Measurements from ENCODE around the gene NSMCE1.
"Not testable (repeated sequence)": the region's sequence is repeated elsewhere in the genome, so short reads cannot be mapped to it uniquely, and the experiment has no call there.

NSMCE1 gene

DNA sequence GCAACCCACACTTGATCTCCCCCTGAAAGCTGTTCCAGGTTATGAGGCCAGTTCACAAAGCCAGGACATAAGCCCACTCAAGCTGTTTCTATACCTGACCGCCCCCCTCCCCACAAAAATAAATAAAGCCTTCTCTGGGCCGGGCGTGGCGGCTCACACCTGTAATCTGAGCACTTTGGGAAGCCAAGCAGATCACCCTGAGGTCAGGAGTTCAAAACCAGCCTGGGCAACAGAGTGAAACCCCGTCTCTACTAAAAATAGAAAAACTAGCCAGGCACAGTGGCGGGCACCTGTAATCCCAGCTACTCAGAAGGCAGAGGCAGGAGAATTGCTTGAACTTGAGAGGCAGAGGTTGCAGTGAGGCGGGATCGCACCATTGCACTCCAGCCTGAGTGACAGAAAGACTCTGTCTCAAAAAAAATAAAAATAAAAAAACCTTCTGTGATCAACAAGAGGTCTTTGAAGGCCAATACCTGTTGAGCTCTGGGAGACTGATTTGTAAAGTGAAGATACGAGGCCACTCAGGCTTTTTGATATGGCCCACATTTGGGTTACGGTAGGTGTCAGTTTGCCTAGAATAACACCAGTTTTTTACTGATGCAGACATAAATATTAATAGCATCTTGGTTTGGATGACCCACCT lies 63.0 kb downstream of the NSMCE1 start:
- no peak overlapping the region for H3K4me3 ChIP-seq (ENCODE audit: low read length)
- no peak overlapping the region for H3K4me2 ChIP-seq (ENCODE audit: low read length)
- H3K27ac ChIP-seq (ENCODE audit: low read length), result no peak overlapping the region
- H3K27me3 ChIP-seq (ENCODE audit: low read depth, low read length), result no peaks in the 10 kb centered on the region
- no peaks in the 10 kb centered on the region for H4K20me1 ChIP-seq (ENCODE audit: insufficient read depth, low read length)
- TF ChIP-seq EZH2phosphoT487 (IDR thresholded peaks at IDR 0.05; ENCODE audit: low read depth), result no peak
- peaks cover 15% of the 10 kb centered on the region for H3K79me2 ChIP-seq (ENCODE audit: low read length)
- H3K9me3 ChIP-seq (ENCODE audit: insufficient read depth, low read length), result no peaks in the 10 kb centered on the region
- H2AFZ ChIP-seq (ENCODE audit: low read depth, low read length), result no peak overlapping the region
- H3K9ac ChIP-seq (ENCODE audit: low read length), result no peak overlapping the region
- H3K36me3 ChIP-seq (replicated peaks; ENCODE audit: low read depth, low read length), result no peaks in the 10 kb centered on the region
- peaks cover 16% of the 10 kb centered on the region for H3K4me1 ChIP-seq (ENCODE audit: low read length)

GRCh38 chr16:27204312-27204915 lies 64.2 kb downstream of the NSMCE1 start:
- Histone ChIP-seq H3K9ac (ENCODE audit: low read length) (peak overlapping the region; percentile 97), H3K79me2 (ENCODE audit: low read length) (peaks cover 15% of the 10 kb centered on the region), H3K36me3 (replicated peaks; ENCODE audit: low read depth, low read length) (no peaks in the 10 kb centered on the region), H4K20me1 (ENCODE audit: insufficient read depth, low read length) (no peaks in the 10 kb centered on the region), H3K9me3 (ENCODE audit: insufficient read depth, low read length) (no peaks in the 10 kb centered on the region), H3K27ac (ENCODE audit: low read length) (peak overlapping the region; percentile 88), H3K4me2 (ENCODE audit: low read length) (peak overlapping the region; percentile 77), H3K27me3 (ENCODE audit: low read depth, low read length) (no peaks in the 10 kb centered on the region), H3K4me3 (ENCODE audit: low read length) (peak overlapping the region; percentile 92), H2AFZ (ENCODE audit: low read depth, low read length) (peak overlapping the region; percentile 62; the same call in 1 of the 2 replicates), H3K4me1 (ENCODE audit: low read length) (peaks cover 24% of the 10 kb centered on the region)
- TF ChIP-seq CTCF (IDR thresholded peaks at IDR 0.05; ENCODE audit: low read depth, low read length) (no peak), EZH2phosphoT487 (IDR thresholded peaks at IDR 0.05; ENCODE audit: low read depth) (no peak)

- H3K27ac ChIP-seq (ENCODE audit: low read length), result peak within 1 kb of the TSS; percentile 88
- H3K9ac ChIP-seq (ENCODE audit: low read length), result peak within 1 kb of the TSS; percentile 97
- TF ChIP-seq CTCF (IDR thresholded peaks at IDR 0.05; ENCODE audit: low read depth, low read length) (no peak), EZH2phosphoT487 (IDR thresholded peaks at IDR 0.05; ENCODE audit: low read depth) (no peak)
- H3K27me3 ChIP-seq (ENCODE audit: low read depth, low read length), result no peaks in the 10 kb centered on the region
- peak within 1 kb of the TSS; percentile 77 for H3K4me2 ChIP-seq (ENCODE audit: low read length)
- H3K36me3 ChIP-seq (replicated peaks; ENCODE audit: low read depth, low read length), result no peaks in the 10 kb centered on the region
- H3K4me1 ChIP-seq (ENCODE audit: low read length), result peaks cover 31% of the 10 kb centered on the region
- H4K20me1 ChIP-seq (ENCODE audit: insufficient read depth, low read length), result no peaks in the 10 kb centered on the region
- H3K4me3 ChIP-seq (ENCODE audit: low read length), result peak within 1 kb of the TSS; percentile 92
- H2AFZ ChIP-seq (ENCODE audit: low read depth, low read length), result peak within 1 kb of the TSS; percentile 85
- peaks cover 15% of the 10 kb centered on the region for H3K79me2 ChIP-seq (ENCODE audit: low read length)
- peaks cover 6% of the 10 kb centered on the region; the same call in 1 of the 2 replicates for H3K9me3 ChIP-seq (ENCODE audit: insufficient read depth, low read length)
Measured at GRCh38 chr16:27203507-27204311, 64.9 kb downstream of the NSMCE1 start, which contains the start of gene KDM8. Gene KDM8, plus strand, starts transcription at chr16:27203526. Its CDS starts 6,598 bp downstream, at chr16:27210124.

- no peaks in the 10 kb centered on the region for H3K36me3 ChIP-seq (replicated peaks; ENCODE audit: low read depth, low read length)
- peaks cover 7% of the 10 kb centered on the region; the same call in 1 of the 2 replicates for H3K9me3 ChIP-seq (ENCODE audit: insufficient read depth, low read length)
- H4K20me1 ChIP-seq (ENCODE audit: insufficient read depth, low read length), result no peaks in the 10 kb centered on the region
- peaks cover 15% of the 10 kb centered on the region for H3K79me2 ChIP-seq (ENCODE audit: low read length)
- peak overlapping the region; percentile 85 for H3K9ac ChIP-seq (ENCODE audit: low read length)
- H2AFZ ChIP-seq (ENCODE audit: low read depth, low read length), result peak overlapping the region; percentile 85; the same call in 1 of the 2 replicates
- H3K27me3 ChIP-seq (ENCODE audit: low read depth, low read length), result peaks cover 6% of the 10 kb centered on the region
- peak overlapping the region; percentile 92 for H3K4me3 ChIP-seq (ENCODE audit: low read length)
- TF ChIP-seq EZH2phosphoT487 (IDR thresholded peaks at IDR 0.05; ENCODE audit: low read depth) (no peak), CTCF (IDR thresholded peaks at IDR 0.05; ENCODE audit: low read depth, low read length) (no peak)
- H3K27ac ChIP-seq (ENCODE audit: low read length), result peak overlapping the region; percentile 88
- peak overlapping the region; percentile 71 for H3K4me2 ChIP-seq (ENCODE audit: low read length)
- peaks cover 31% of the 10 kb centered on the region for H3K4me1 ChIP-seq (ENCODE audit: low read length)
Measured at GRCh38 chr16:27202923-27203506, 65.6 kb downstream of the NSMCE1 start.

- H3K36me3 ChIP-seq (replicated peaks; ENCODE audit: low read depth, low read length); H3K9ac ChIP-seq (ENCODE audit: low read length); H2AFZ ChIP-seq (ENCODE audit: low read depth, low read length); H4K20me1 ChIP-seq (ENCODE audit: insufficient read depth, low read length); H3K27ac ChIP-seq (ENCODE audit: low read length); H3K4me2 ChIP-seq (ENCODE audit: low read length); H3K9me3 ChIP-seq (ENCODE audit: insufficient read depth, low read length); H3K4me3 ChIP-seq (ENCODE audit: low read length): not testable (repeated sequence)
- Histone ChIP-seq H3K4me1 (ENCODE audit: low read length) (peaks cover 31% of the 10 kb centered on the region), H3K79me2 (ENCODE audit: low read length) (peaks cover 15% of the 10 kb centered on the region), H3K27me3 (ENCODE audit: low read depth, low read length) (peaks cover 14% of the 10 kb centered on the region)
Measured at GRCh38 chr16:27200914-27201313, 67.7 kb downstream of the NSMCE1 start.
